Caco-2 (cell line): Measurements from ENCODE around the gene ATG101. TPM values are rescaled to one million over a fixed set of nuclear protein-coding genes. Genes with fewer than 3 reads are reported as not detected.

ENCODE experiments used
- BruUV-seq: library from RNA; stranded (reverse); fragments of 400-500 nt; replicated peaks from 2 replicates; lab custom pipeline; 2021; lab: Mats Ljungman, UMichigan
- CTCF ChIA-PET: fragments of 300-600 bp; sonication (Branson Sonifier 250); formaldehyde crosslinking; loops from one replicate; lab custom pipeline; 2022; ENCODE audit warnings: antibody characterized with exemption; lab: Charles Lee
- POLR2A ChIA-PET: fragments of 300-600 bp; sonication (Branson Sonifier 250); formaldehyde crosslinking; loops from one replicate; lab custom pipeline; 2022; ENCODE audit warnings: antibody characterized with exemption; lab: Charles Lee
- DNase-seq, 2 experiments: peaks; one replicate each; pipeline versions ENCODE4 v3.0.0 to v3.0.0-alpha.2; 2020 to 2022
- H3K27me3 ChIP-seq: replicated peaks from 2 replicates; pipeline ENCODE4 v1.6.0; 2011; ENCODE audit warnings: low read length; ENCODE audit not compliant: control insufficient read depth, insufficient read depth
- H3K36me3 ChIP-seq: 2 replicates; pipeline ENCODE4 v1.5.1; 2011; ENCODE audit warnings: low read length; ENCODE audit not compliant: control insufficient read depth, insufficient read depth
- H3K4me1 ChIP-seq: fragments of 250-450 bp; sonication (Bioruptor Pico); 2 replicates; pipeline ENCODE4 v1.5.1; 2020; ENCODE audit warnings: mild to moderate bottlenecking
- H3K4me3 ChIP-seq: 2 replicates; pipeline ENCODE4 v1.5.1; 2011; ENCODE audit warnings: low read depth, mild to moderate bottlenecking, control low read depth, low read length
- H3K9me3 ChIP-seq: fragments of 250-450 bp; sonication (Bioruptor Pico); 2 replicates; pipeline ENCODE4 v1.5.1; 2020; ENCODE audit warnings: mild to moderate bottlenecking, moderate library complexity
- H3K27ac Mint-ChIP-seq: one replicate; pipeline ENCODE4 v1.8.0; 2022; ENCODE audit warnings: mixed read lengths; ENCODE audit not compliant: unreplicated experiment
- H3K27me3 Mint-ChIP-seq: one replicate; pipeline ENCODE4 v1.8.0; 2022; ENCODE audit warnings: mixed read lengths; ENCODE audit not compliant: insufficient read depth, unreplicated experiment
- H3K36me3 Mint-ChIP-seq: one replicate; pipeline ENCODE4 v1.8.0; 2022; ENCODE audit warnings: mild to moderate bottlenecking, mixed read lengths; ENCODE audit not compliant: insufficient read depth, unreplicated experiment
- H3K4me1 Mint-ChIP-seq: one replicate; pipeline ENCODE4 v1.8.0; 2022; ENCODE audit warnings: low read depth, mixed read lengths; ENCODE audit not compliant: unreplicated experiment
- H3K4me3 Mint-ChIP-seq: one replicate; pipeline ENCODE4 v1.8.0; 2022; ENCODE audit warnings: mild to moderate bottlenecking, moderate library complexity, mixed read lengths; ENCODE audit not compliant: unreplicated experiment
- H3K9me3 Mint-ChIP-seq: one replicate; pipeline ENCODE4 v1.8.0; 2022; ENCODE audit warnings: mixed read lengths; ENCODE audit not compliant: unreplicated experiment
- CTCF ChIP-seq, 2 experiments: fragments of 200-600 bp in 1 of 2; IDR thresholded peaks; 1 replicate in 1 of 2; 2 replicates in 1 of 2; pipeline versions ENCODE4 v1.5.1 to v1.8.0; 2011 to 2022; ENCODE audit warnings: antibody characterized with exemption in 1 of 2, control low read depth in 1 of 2, inconsistent platforms in 1 of 2, low read depth in 1 of 2, low read length in 1 of 2, mild to moderate bottlenecking in 1 of 2, moderate library complexity in 1 of 2; ENCODE audit not compliant: insufficient read depth in 1 of 2, severe bottlenecking in 1 of 2, unreplicated experiment in 1 of 2
- intact Hi-C: fragments of 100-400 bp; cut with micrococcal nuclease; formaldehyde crosslinking; loops from one replicate; pipeline ENCODE4 v1.10.0; 2022; ENCODE audit not compliant: unreplicated experiment
- total RNA-seq: library from RNA; stranded (reverse); gene quantifications from 2 replicates; pipeline ENCODE4 v1.2.3, GENCODE V29; 2022

The ATG101 gene
- total RNA-seq, 1 experiment from 2014 or later: 78.0 TPM

- Mint-ChIP-seq H3K9me3 (no peaks in the 10 kb centered on the region), H3K4me1 (peaks cover 18% of the 10 kb centered on the region), H3K4me3 (no peak overlapping the region), H3K36me3 (peaks cover 33% of the 10 kb centered on the region), H3K27ac (no peak overlapping the region), H3K27me3 (no peaks in the 10 kb centered on the region)
- TF ChIP-seq CTCF (IDR thresholded peaks at IDR 0.05; ENCODE audit: insufficient read depth in 1 of 2, low read depth in 1 of 2, low read length in 1 of 2, severe bottlenecking in 1 of 2, unreplicated experiment in 1 of 2): no peak
- Histone ChIP-seq H3K36me3 (no peaks in the 10 kb centered on the region; the same call in 1 of the 2 replicates), H3K4me3 (no peak overlapping the region), H3K27me3 (no peaks in the 10 kb centered on the region), H3K9me3 (no peaks in the 10 kb centered on the region), H3K4me1 (peaks cover 26% of the 10 kb centered on the region)
- BruUV-seq: no TSS peak
- CTCF ChIA-PET: interaction anchor here (1.1 to 1.5 kb wide), 2 partner anchors 16 to 29 kb away, joined by 3 to 6 read pairs; partner anchors contain the start of gene ATG101
- POLR2A ChIA-PET: interaction anchor here (0.6 kb wide), 1 partner anchor 10 kb away, joined by 7 read pairs; the partner anchor contains the start of gene NR4A1
- DNase-seq: no peak
- intact Hi-C loops: no loop called here
These were observed 28.7 kb upstream of the ATG101 start for GRCh38 chr12:52041035-52041434.

GRCh38 chr12:52041695-52042123, 28.1 kb upstream of the ATG101 start:
- Histone ChIP-seq H3K36me3 (no peaks in the 10 kb centered on the region; the same call in 1 of the 2 replicates), H3K4me3 (no peak overlapping the region), H3K27me3 (no peaks in the 10 kb centered on the region), H3K9me3 (no peaks in the 10 kb centered on the region), H3K4me1 (peaks cover 20% of the 10 kb centered on the region)
- ChIA-PET CTCF (interaction anchor here (1.1 to 1.5 kb wide), 2 partner anchors 17 to 28 kb away, joined by 3 to 6 read pairs; partner anchors contain the start of gene ATG101), POLR2A (no interaction called here)
- no TSS peak for BruUV-seq
- Mint-ChIP-seq H3K4me1 (peaks cover 18% of the 10 kb centered on the region), H3K27me3 (no peaks in the 10 kb centered on the region), H3K4me3 (no peak overlapping the region), H3K36me3 (peaks cover 35% of the 10 kb centered on the region), H3K9me3 (no peaks in the 10 kb centered on the region), H3K27ac (no peak overlapping the region)
- intact Hi-C loops: no loop called here
- DNase-seq: no peak
- TF ChIP-seq CTCF (IDR thresholded peaks at IDR 0.05; ENCODE audit: insufficient read depth in 1 of 2, low read depth in 1 of 2, low read length in 1 of 2, severe bottlenecking in 1 of 2, unreplicated experiment in 1 of 2): no peak

DNA sequence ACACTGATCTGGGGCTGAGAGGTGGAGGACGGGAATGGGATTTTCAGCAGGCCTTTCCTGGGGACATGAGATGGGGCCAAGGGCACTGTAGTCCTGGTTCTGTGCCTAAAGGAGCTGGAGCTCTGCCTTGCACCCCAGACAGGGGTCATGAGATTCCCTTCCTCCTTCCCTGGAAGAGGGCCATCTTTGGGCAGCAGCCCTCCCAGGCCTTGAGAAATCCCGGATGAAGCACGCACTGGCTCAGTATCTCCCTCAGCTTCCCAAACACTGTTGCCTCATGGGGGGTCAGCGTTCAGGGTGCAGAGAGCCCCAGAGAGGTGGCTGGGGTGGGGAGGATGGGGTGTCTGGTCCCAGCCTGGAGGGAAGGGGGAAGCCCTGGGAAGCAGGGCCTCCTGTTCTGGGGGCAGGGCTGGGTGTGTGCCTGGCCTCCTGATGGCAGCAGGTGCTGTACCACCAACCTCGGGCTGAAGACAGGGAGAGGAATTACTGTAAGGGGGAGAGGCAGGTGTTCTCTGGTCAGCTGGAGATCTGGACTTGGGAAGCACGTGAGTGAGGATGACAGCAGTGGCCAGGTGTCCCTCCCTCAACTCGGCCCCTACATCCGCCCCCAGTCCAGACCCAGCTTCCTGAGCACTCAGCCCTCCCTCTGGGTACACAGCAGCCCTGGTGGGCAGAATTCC, 26.9 kb upstream of the ATG101 start:
- no peaks in the 10 kb centered on the region; the same call in 1 of the 2 replicates for H3K36me3 ChIP-seq
- ChIA-PET POLR2A (interaction anchor here (0.5 to 1.5 kb wide), 2 partner anchors 10 to 629 kb away, joined by 3 to 5 read pairs; no protein-coding TSS in a partner anchor), CTCF (interaction anchor here (2.7 kb wide), 1 partner anchor 17 kb away, joined by 15 read pairs; no protein-coding TSS in a partner anchor)
- H3K4me1 ChIP-seq: peaks cover 20% of the 10 kb centered on the region
- no TSS peak for BruUV-seq
- Mint-ChIP-seq H3K4me1 (peaks cover 18% of the 10 kb centered on the region), H3K36me3 (peaks cover 36% of the 10 kb centered on the region), H3K27me3 (no peaks in the 10 kb centered on the region), H3K27ac (no peak overlapping the region), H3K4me3 (no peak overlapping the region), H3K9me3 (no peaks in the 10 kb centered on the region)
- intact Hi-C loops: no loop called here
- H3K9me3 ChIP-seq: no peaks in the 10 kb centered on the region
- no peak for TF ChIP-seq CTCF (IDR thresholded peaks at IDR 0.05; ENCODE audit: insufficient read depth in 1 of 2, low read depth in 1 of 2, low read length in 1 of 2, severe bottlenecking in 1 of 2, unreplicated experiment in 1 of 2)
- H3K4me3 ChIP-seq: no peak overlapping the region
- H3K27me3 ChIP-seq: no peaks in the 10 kb centered on the region
- DNase-seq: no peak
